ENCODE measurements around the gene ZCCHC17. TPM values are rescaled to one million over a fixed set of nuclear protein-coding genes. Genes with fewer than 3 reads are reported as not detected.
A peak's percentile ranks its signal among the peaks of the same experiment; 100 is the strongest.

Gene ZCCHC17
- total and polyA plus RNA-seq, 2 donors (not counting 3 experiments of a cell fraction or from before 2014, with no cell fraction given): 32.0 to 41.4 TPM

- TF ChIP-seq JUN (IDR thresholded peaks at IDR 0.05; ENCODE audit: borderline replicate concordance, insufficient read depth, insufficient read length, low read depth) (no peak), CTCF (IDR thresholded peaks at IDR 0.05; ENCODE audit: extremely low read depth in 1 of 2, insufficient read depth in 1 of 2, low read depth in 1 of 2, low read length in 2 of 2) (no peak), FOS (IDR thresholded peaks at IDR 0.05; ENCODE audit: borderline replicate concordance, insufficient read depth, low read length) (no peak), MYC (IDR thresholded peaks at IDR 0.05; ENCODE audit: low read depth, low read length) (no peak), POLR2A (IDR thresholded peaks at IDR 0.05; ENCODE audit: low read depth, low read length) (no peak), MAX (IDR thresholded peaks at IDR 0.05; ENCODE audit: insufficient read depth, insufficient read length) (no peak), POLR2AphosphoS5 (IDR thresholded peaks at IDR 0.05; ENCODE audit: insufficient read depth, low read depth, low read length) (no peak), EZH2 (IDR thresholded peaks at IDR 0.05; ENCODE audit: borderline replicate concordance, low read depth, low read length, severe bottlenecking) (no peak), GATA2 (IDR thresholded peaks at IDR 0.05; ENCODE audit: insufficient read depth, insufficient read length, low read depth, low read length) (no peak)
- H3K4me3 ChIP-seq (replicated peaks in 1 of 3; ENCODE audit: insufficient read depth in 1 of 3, low read depth in 1 of 3, low read length in 3 of 3): no peak overlapping the region
- H3K9me3 ChIP-seq (replicated peaks; ENCODE audit: control insufficient read depth, insufficient read depth, low read length): no peaks in the 10 kb centered on the region
- H3K9me1 ChIP-seq (replicated peaks; ENCODE audit: control insufficient read depth, extremely low read depth, insufficient read depth, low read length): no peaks in the 10 kb centered on the region
- dilution Hi-C loops (cut with MboI; ENCODE audit: extremely low pct_ligation_motif_present, low sequenced_read_pairs): no loop called here
- POLR2A ChIA-PET: no interaction called here
- CTCF ChIA-PET: interaction anchor here (0.6 to 2.9 kb wide), 8 partner anchors 20 to 189 kb away, joined by 3 to 26 read pairs (median 4); no protein-coding TSS in a partner anchor
- H3K27me3 ChIP-seq (ENCODE audit: control insufficient read depth in 2 of 2, insufficient read depth in 2 of 2, low read length in 2 of 2): no peaks in the 10 kb centered on the region
- no peak overlapping the region for H3K9ac ChIP-seq (replicated peaks; ENCODE audit: extremely low read depth, insufficient read depth, low read length)
- no peak overlapping the region for H3K4me2 ChIP-seq (ENCODE audit: insufficient read depth, low read length)
- H4K20me1 ChIP-seq (replicated peaks; ENCODE audit: control insufficient read depth, extremely low read depth, insufficient read depth, low read length): no peaks in the 10 kb centered on the region
- H3K79me2 ChIP-seq (ENCODE audit: control insufficient read depth, insufficient read depth, low read length): no peaks in the 10 kb centered on the region
- FAIRE-seq: no peak
- BruUV-seq (replicated peaks): no TSS peak
- H2AFZ ChIP-seq (ENCODE audit: low read depth, low read length): peak overlapping the region; percentile 84
- no peaks in the 10 kb centered on the region for H3K36me3 ChIP-seq (ENCODE audit: control insufficient read depth in 2 of 2, extremely low read depth in 1 of 2, insufficient read depth in 2 of 2, low read length in 2 of 2)
- intact Hi-C loops (cut with micrococcal nuclease): loop anchor here (1.0 kb wide), 1 partner anchor 48 kb away; no protein-coding TSS in a partner anchor
- H3K27ac ChIP-seq (ENCODE audit: insufficient read depth, low read depth, low read length): no peak overlapping the region
- H3K4me1 ChIP-seq (ENCODE audit: control insufficient read depth, extremely low read depth, insufficient read depth, low read length): peaks cover 6% of the 10 kb centered on the region
- no peak for DNase-seq (ENCODE audit: low read depth, low spot score)
These were observed 77.2 kb downstream of the ZCCHC17 start for GRCh38 chr1:31373897-31374486.

Data from endothelial cell of umbilical vein (primary cell).